Gastrocnemius medialis (tissue), 4 donors: ENCODE data around the gene ACTN4. TPM values are rescaled to one million over a fixed set of nuclear protein-coding genes. Genes with fewer than 3 reads are reported as not detected.

Experiments
- ATAC-seq, 2 donors: fragments of 150-250 bp; one replicate each; pipeline ENCODE4 v1.9.1; 2016
- DNase-seq, 2 donors: peaks; one replicate each; pipeline ENCODE4 v3.0.0-alpha.2; 2019
- H3K27ac ChIP-seq, 4 donors: fragments of 200-600 bp; sonication (generic); 1 replicate in 1 of 4; 2 replicates in 3 of 4; pipeline ENCODE4 v1.5.1; 2016 to 2018; ENCODE audit warnings: mild to moderate bottlenecking in 2 of 4, moderate library complexity in 1 of 4
- H3K27me3 ChIP-seq, 3 donors: fragments of 200-600 bp; sonication (generic) in 2 of 3; 1 replicate in 1 of 3; 2 replicates in 2 of 3; pipeline versions ENCODE4 v1.5.1 to v1.6.0; 2016 to 2019; ENCODE audit warnings: mild to moderate bottlenecking in 1 of 3, moderate library complexity in 1 of 3
- H3K36me3 ChIP-seq, 2 donors: fragments of 200-600 bp; sonication (generic) in 1 of 2; one replicate each; pipeline ENCODE4 v1.5.1; 2017 to 2018
- H3K4me1 ChIP-seq, 2 donors: fragments of 200-600 bp; sonication (generic) in 1 of 2; one replicate each; pipeline ENCODE4 v1.5.1; 2016 to 2017; ENCODE audit warnings: mild to moderate bottlenecking in 2 of 2
- H3K4me3 ChIP-seq, 4 donors: fragments of 200-600 bp; sonication (generic) in 3 of 4; 1 replicate in 1 of 4; 2 replicates in 3 of 4; pipeline ENCODE4 v1.5.1; 2016 to 2019; ENCODE audit warnings: mild to moderate bottlenecking in 2 of 4
- H3K9me3 ChIP-seq, 3 donors: fragments of 200-600 bp; sonication (generic) in 2 of 3; 1 replicate in 1 of 3; 2 replicates in 2 of 3; pipeline ENCODE4 v1.5.1; 2016 to 2019
- CTCF ChIP-seq, 5 experiments: fragments of 450-650 bp in 3 of 5; fragments of 200-600 bp in 2 of 5; sonication (generic) in 2 of 5; IDR thresholded peaks in 4 of 5; conservative IDR thresholded peaks in 1 of 5; 1 replicate in 4 of 5; 2 replicates in 1 of 5; pipeline ENCODE4 v1.5.1; 2016 to 2019; ENCODE audit warnings: antibody characterized with exemption in 5 of 5, mild to moderate bottlenecking in 3 of 5, moderate library complexity in 3 of 5
- POLR2A ChIP-seq, 2 donors: fragments of 450-650 bp; IDR thresholded peaks; one replicate each; pipeline ENCODE4 v1.6.1; 2017; ENCODE audit warnings: antibody characterized with exemption in 2 of 2, mild to moderate bottlenecking in 2 of 2, moderate library complexity in 2 of 2
- in situ Hi-C, 4 donors: fragments of 200-750 bp; cut with MboI; loops; one replicate each; pipeline versions ENCODE4 v1.15.0 to v1.8.0; 2017; ENCODE audit warnings: low sequenced_read_pairs in 4 of 4
- intact Hi-C: fragments of 100-400 bp; cut with DNase I; formaldehyde crosslinking; loops from one replicate; pipeline ENCODE4 v1.15.1; 2023; ENCODE audit warnings: low total_unique reads
- total RNA-seq, 4 donors: library from RNA; depleted of rRNA; stranded (reverse); fragments of >200 nt; gene quantifications; one replicate each; pipeline versions ENCODE4 v1.1.0 to v1.2.3, GENCODE V29; 2016

Gene ACTN4
- total RNA-seq, 4 donors from 2014 or later, result 32.0 to 85.3 (median 63.9) TPM

- Histone ChIP-seq H3K27me3 (no peaks in the 10 kb centered on the region), H3K4me3 (no peak overlapping the region), H3K9me3 (no peaks in the 10 kb centered on the region), H3K27ac (peak overlapping the region; percentile 75 to 96 (median 89)), H3K4me1 (peaks cover 70 to 72% of the 10 kb centered on the region in 2 donors), H3K36me3 (peaks cover 0 to 50% of the 10 kb centered on the region in 2 donors)
- ATAC-seq, result peak; percentile 85 to 89
- in situ Hi-C loops, result no loop called here
- intact Hi-C loops, result loop anchor here (2.0 to 10.0 kb wide), 4 partner anchors 18 to 328 kb away; partner anchors contain the start of genes ACTN4, GGN and SPRED3
- DNase-seq, result peak; percentile 85 to 94
- TF ChIP-seq CTCF (IDR thresholded peaks at IDR 0.05 in 4 of 5, conservative IDR thresholded peaks at IDR 0.05 in 1 of 5), result no peak
- no peak for TF ChIP-seq POLR2A (IDR thresholded peaks at IDR 0.05)
Observed at GRCh38 chr19:38713227-38713649, 65.8 kb downstream of the ACTN4 start.

GRCh38 chr19:38713865-38714264 lies 66.4 kb downstream of the ACTN4 start:
- peak overlapping the region; percentile 75 to 96 (median 89) for H3K27ac ChIP-seq
- DNase-seq (no peak), ATAC-seq (no peak)
- peaks cover 0 to 48% of the 10 kb centered on the region in 2 donors for H3K36me3 ChIP-seq
- no peak overlapping the region for H3K4me3 ChIP-seq
- TF ChIP-seq CTCF (IDR thresholded peaks at IDR 0.05 in 4 of 5, conservative IDR thresholded peaks at IDR 0.05 in 1 of 5), result no peak
- TF ChIP-seq POLR2A (IDR thresholded peaks at IDR 0.05), result no peak
- no peaks in the 10 kb centered on the region for H3K27me3 ChIP-seq
- H3K9me3 ChIP-seq, result no peaks in the 10 kb centered on the region
- intact Hi-C loops (loop anchor here (2.0 to 10.0 kb wide), 4 partner anchors 19 to 329 kb away; partner anchors contain the start of genes ACTN4, GGN and SPRED3), in situ Hi-C loops (no loop called here)
- peaks cover 66 to 68% of the 10 kb centered on the region in 2 donors for H3K4me1 ChIP-seq

- Histone ChIP-seq H3K4me3 (no peak overlapping the region), H3K36me3 (peaks cover 0 to 43% of the 10 kb centered on the region in 2 donors), H3K9me3 (no peaks in the 10 kb centered on the region), H3K4me1 (peaks cover 64 to 68% of the 10 kb centered on the region in 2 donors), H3K27ac (peak overlapping the region; percentile 75 to 96 (median 89)), H3K27me3 (no peaks in the 10 kb centered on the region)
- TF ChIP-seq POLR2A (IDR thresholded peaks at IDR 0.05) (no peak), CTCF (IDR thresholded peaks at IDR 0.05 in 4 of 5, conservative IDR thresholded peaks at IDR 0.05 in 1 of 5) (no peak)
- DNase-seq, result peak in 1 of 2 donors; percentile 75
- in situ Hi-C loops (no loop called here), intact Hi-C loops (loop anchor here (5.0 to 10.0 kb wide), 3 partner anchors 70 to 330 kb away; partner anchors contain the start of genes ACTN4, GGN and SPRED3)
- peak in 1 of 2 donors; percentile 19 for ATAC-seq
Observed at GRCh38 chr19:38714354-38714778, 66.9 kb downstream of the ACTN4 start.

- H3K36me3 ChIP-seq, result peaks cover 0 to 31% of the 10 kb centered on the region in 2 donors
- intact Hi-C loops, result loop anchor here (10.0 kb wide), 2 partner anchors 71 to 331 kb away; partner anchors contain the start of genes ACTN4, GGN and SPRED3
Observed at GRCh38 chr19:38715555-38715954, 68.1 kb downstream of the ACTN4 start.

More at GRCh38 chr19:38715555-38715954, 68.1 kb downstream of the ACTN4 start:
- Histone ChIP-seq H3K9me3 (no peaks in the 10 kb centered on the region), H3K4me3 (no peak overlapping the region), H3K4me1 (peaks cover 62% of the 10 kb centered on the region in 2 donors), H3K27me3 (no peaks in the 10 kb centered on the region), H3K27ac (peak overlapping the region; percentile 75 to 96 (median 89))
- in situ Hi-C loops, result no loop called here
- no peak for ATAC-seq
- TF ChIP-seq POLR2A (IDR thresholded peaks at IDR 0.05), result no peak
- peak in 1 of 5 experiments; percentile 6 for TF ChIP-seq CTCF (IDR thresholded peaks at IDR 0.05 in 4 of 5, conservative IDR thresholded peaks at IDR 0.05 in 1 of 5)
- peak in 1 of 2 donors; percentile 84 for DNase-seq
